T47D (cell line): ENCODE results near the gene FNDC3B.

ENCODE experiments used
- DNase-seq, 2 experiments: peaks; one replicate each; pipeline versions ENCODE4 v3.0.0 to v3.0.0-alpha.2; 2011 to 2012; ENCODE audit warnings: low read depth in 1 of 2, low spot score in 1 of 2
- JUND ChIP-seq: IDR thresholded peaks from 2 replicates; pipeline ENCODE4 v1.6.1; 2012; ENCODE audit warnings: low read depth
- in situ Hi-C: cut with HindIII; loops from 2 replicates; pipeline ENCODE4 v1.10.0; 2016; ENCODE audit warnings: low sequenced_read_pairs, low pct_unique_long_range_greater_than_20kb

FNDC3B gene

DNA sequence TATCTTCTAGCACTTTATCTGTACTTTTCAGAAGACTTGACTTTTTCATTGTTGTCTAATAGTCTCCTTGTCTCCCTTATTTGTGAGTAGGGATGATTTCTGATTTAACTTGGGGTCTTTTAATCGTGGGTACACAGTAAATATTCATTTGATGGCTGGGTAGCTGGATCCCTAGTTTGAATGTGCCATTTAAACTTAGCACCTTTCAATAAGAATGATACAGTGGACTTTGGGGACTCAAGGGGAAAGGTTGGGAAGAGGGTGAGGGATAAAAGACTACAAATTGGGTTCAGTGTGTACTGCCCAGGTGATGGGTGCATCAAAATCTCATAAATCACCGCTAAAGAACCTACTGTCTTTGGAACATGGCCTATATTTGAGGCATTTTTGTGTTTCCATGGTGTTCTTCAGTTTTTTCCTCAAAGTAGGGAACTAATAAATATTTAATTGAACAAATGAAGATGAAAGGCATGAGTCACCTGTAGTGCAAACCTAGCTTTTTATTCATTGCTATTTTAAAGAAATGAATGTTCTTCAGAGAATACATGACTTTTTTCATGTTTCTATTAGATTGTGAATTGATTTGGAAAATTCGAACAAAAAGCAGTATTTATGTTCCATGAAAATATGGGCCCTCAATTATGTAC lies 12.1 kb downstream of the FNDC3B start:
- no peak for DNase-seq
- in situ Hi-C loops: no loop called here
- TF ChIP-seq JUND: no peak

DNA sequence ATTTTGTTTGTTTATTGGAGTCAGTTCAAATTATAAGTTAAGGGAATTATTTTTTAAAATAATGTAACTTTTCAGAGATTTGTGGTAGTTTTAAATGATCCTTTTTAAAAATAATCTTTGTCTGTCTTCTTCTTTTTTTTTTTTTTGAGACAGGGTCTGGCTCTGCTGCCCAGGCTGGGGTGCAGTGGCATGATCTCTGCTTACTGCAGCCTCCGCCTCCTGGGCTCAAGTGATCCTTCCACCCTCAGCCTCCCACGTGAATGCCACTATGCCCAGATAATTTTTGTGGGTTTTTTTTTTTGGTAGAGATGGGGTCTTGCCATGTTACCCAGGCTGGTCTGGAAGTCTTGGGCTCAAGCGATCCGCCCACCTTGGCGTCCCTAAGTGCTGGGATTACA lies 12.6 kb downstream of the FNDC3B start:
- TF ChIP-seq JUND: no peak
- no peak for DNase-seq
- in situ Hi-C loops: no loop called here

DNA sequence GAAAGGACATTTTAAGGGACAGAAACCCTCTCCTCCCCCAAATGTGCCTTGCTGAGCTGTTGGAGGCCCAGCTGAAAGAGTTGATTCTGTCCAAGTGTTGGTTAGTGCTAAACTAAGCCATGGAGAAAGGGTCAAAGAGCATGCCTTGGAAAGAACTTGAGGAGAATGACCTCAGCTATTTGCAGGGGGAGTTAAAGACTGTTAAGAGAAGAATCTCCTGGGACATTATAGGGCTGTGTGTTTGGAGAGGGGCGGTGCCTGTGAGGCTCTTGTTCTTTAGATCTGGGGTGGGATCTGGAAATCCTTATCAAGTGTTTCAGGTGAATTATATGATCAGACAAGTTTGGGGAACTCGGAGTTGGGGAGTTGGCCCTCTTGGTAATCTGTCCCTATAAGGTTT lies 13.0 kb downstream of the FNDC3B start:
- in situ Hi-C loops: no loop called here
- TF ChIP-seq JUND: no peak
- DNase-seq: no peak

DNA sequence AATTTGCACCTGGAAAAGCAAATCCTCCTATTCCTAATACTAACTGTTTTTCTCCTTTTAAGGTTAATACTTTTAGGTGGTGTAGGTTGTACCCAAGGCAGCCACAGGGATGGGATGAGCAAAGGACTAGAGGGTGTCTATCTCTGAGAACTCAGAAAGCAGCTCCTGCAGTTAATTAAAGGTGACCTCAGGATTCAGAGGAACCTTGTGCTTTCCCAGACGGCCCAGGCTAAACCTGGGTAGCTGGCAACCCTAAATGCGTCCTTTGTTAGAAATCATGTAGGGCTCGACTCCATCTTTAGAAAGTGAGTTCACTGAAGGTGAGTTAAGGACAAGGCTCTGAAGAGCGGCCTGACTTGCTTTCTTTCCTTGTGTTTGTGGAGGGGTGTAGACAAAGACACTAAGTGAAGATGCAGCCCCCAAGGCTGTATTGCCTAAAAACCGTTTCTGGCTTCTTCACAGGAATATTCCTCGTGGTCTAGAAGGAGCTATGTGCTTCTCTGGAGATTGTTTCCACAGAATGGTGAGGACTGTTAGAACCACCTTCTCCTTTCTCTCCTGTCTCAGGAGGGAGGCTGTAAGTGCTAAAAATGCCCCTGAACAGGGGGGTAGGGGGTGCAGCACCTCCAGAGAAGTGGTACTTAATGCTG lies 14.9 kb downstream of the FNDC3B start:
- DNase-seq: no peak
- no peak for TF ChIP-seq JUND
- in situ Hi-C loops: no loop called here

DNA sequence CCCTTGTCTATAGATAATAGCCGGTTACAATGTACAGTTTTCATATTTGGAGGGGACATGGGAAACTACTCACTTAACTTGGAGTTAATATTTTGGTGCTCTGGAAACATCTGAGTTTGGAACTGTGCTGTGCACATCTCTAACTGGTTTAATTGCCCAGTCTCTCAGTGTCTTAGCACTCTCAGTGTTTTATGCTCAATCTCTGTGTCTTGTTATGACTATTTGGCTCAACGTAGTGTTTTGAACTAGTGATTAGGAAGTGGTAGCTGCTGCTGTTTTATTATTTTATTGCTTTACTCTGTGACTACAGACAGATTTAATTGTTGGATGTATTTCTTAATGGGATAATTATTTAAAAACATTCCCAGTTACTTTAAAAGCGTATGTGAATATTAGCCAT lies 17.0 kb downstream of the FNDC3B start:
- in situ Hi-C loops: no loop called here

DNA sequence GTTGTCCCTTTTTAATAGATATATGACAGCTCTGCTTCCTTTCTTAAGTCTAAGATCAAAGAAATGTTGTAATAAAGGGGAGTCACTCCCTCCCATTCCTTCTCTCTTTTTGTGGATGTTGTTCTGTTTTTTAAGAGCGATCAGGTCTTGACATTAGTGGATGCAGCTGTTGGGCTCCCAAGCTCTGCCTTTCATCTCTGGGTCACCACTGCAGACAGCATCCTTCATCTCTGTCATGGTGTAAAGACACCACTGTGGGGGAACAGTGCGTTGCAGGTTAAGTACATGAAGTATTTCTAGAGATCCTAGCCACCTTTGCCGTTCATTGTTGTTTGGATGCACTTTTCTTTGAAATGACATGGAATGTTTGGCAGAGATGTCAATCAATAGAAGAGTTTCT lies 17.7 kb downstream of the FNDC3B start:
- no peak for DNase-seq
- in situ Hi-C loops: no loop called here
- no peak for TF ChIP-seq JUND

More for the DNA sequence above, 17.0 kb downstream of the FNDC3B start:
- DNase-seq: no peak
- TF ChIP-seq JUND: no peak

DNA sequence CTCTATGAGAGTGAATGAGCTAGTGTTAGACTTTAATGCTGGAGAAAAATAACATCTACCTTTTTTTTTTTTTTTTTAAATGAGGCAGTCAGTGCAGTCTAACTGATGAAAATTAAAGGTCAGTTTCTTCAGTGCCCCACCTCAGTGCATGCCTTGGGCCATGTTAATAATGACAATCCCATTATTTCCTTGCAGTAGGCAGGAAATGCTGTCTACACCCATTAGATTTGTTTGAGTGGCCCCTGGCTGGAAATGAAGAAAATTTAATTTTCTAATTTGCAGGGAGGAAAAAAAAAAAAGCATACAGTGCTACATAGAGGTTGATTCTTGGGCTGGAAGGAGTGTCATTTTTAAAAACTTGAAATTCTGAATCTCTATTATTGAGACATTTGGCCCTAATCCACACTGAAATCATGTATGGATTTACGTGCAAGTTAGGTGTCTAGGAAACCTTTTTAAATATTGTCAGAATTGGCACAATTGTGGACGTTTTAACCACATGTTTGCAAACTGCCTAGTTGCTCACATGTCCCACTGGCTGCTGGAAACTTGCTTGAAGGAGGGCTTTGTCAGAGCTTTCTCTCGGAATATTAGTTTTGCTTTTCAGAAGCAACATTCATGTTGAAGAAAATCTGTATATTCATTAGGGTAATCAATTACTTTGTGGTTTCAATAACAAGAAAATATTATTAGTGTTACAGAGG lies 18.4 kb downstream of the FNDC3B start:
- no peak for DNase-seq
- in situ Hi-C loops: no loop called here
- no peak for TF ChIP-seq JUND

DNA sequence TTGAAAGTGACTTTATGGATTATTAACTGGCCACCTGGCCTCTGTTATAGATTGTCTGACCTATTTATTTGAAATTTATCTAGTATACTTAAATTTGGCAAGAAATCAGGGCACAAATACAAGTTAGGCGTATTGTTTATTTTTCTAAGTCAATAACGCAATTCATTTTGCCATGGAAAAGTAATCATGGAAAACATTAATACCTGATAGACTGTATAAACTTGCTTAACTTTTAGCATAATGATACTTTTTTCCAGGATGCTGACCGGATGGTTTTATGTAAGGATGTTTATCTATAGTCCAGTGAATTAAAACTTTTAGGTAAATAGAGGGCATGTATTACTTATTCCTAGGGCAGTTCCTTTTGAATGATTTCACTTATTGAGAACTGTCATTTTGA lies 20.2 kb downstream of the FNDC3B start:
- in situ Hi-C loops: no loop called here
- no peak for DNase-seq
- TF ChIP-seq JUND: no peak

DNA sequence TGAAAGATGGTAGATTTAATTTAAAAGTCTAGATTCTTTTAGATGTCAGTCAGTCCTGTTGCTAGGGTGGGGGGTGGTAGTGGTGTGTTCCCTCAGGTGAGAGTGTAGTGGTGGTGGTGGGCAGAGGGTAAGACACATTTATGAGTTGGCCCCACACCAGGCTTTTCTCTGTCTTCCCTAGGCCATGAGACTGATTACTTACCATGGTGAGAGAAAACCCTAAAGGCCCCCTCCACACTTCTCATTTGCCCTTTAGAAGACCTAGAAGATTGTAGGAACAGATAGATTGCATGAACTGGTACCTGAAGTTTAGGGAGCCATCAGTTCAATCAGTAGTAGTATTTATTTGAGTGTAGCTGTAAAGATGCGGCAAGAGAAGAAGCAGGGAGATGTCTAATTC lies 20.9 kb downstream of the FNDC3B start:
- TF ChIP-seq JUND: no peak
- in situ Hi-C loops: no loop called here
- DNase-seq: no peak

DNA sequence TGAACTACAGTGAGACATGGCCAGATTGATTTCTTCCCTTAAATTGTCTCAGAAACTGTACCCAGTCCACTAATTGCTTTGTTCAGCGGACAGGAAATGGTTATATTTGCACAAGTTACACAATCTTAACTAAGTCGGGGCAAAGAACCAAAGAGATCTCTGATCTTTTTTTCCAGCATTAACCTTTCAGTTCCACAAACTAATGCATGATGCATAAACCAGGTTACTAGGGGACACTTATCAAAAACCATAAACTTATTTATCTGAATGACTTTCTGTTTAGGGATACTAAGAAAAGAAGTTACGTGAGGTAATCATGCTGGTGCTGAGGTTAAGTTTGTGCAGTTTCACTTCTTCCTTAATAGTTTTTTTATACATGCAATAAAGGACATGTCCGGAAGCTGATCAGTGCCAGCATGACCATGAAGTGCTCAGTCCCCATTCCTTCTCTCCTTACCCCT lies 22.4 kb downstream of the FNDC3B start:
- no peak for DNase-seq
- TF ChIP-seq JUND: no peak
- in situ Hi-C loops: no loop called here

DNA sequence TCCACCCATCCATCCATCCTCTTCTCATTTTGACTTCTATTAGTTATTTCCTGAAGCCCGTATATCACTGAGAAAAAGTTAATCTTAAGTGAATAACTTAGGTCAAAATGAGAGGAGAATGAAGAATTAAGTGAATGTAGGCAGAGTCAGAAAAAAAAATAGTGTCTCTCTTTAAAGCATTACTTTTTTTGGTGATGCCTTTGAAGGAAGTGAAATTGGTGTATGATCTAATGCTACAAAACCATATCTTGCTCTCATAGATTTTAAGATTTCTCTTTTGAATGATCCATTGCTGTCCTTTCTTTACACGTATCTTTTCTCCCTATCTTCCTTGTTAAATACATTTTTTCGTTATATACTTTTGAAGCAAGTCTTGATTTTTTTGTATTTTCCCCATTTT lies 23.4 kb downstream of the FNDC3B start:
- in situ Hi-C loops: no loop called here
- no peak for TF ChIP-seq JUND
- DNase-seq: no peak

DNA sequence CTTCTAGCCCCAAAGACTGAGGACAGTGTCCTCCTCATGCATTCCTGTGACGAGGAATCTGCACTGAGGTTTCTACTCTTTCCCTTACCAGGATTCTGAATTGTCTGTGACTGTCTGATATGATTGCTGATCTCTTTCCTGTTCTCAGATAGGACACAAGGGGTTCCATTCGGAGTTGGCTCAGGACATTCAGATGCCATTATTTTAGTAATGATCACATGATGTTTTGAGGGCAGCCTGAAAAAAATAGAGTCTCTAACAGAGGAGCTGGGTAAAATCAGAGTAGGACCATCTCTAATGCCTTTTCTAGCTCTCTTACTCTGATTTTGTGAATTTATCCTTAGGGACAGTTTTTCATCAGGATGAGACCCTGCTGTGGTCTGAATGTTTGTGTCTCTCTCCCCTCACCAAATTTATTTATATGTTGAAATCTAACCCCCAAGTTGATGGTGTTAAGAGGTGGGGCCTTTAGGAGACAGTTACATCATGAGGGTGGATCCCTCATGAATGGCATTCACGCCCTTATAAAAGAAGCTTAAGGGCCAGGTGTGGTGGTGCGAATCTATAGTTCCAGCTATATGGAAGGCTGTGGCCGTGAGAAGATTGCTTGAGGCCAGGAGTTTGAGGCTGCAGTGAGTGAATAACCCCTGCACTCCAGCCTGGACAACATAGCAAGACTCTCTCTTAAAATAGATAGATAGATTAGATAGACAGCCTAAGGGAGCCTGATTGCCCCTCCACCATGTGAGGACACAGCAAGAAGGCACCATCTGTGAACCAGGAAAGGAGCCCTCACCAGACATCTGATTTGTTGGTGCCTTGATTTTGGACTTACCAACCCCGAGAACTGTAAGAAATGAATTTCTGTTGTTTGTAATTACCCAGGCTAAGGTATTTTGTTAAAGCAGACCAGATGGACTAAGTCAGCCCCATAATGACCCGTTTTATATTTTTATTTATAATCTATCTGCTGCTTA lies 24.4 kb downstream of the FNDC3B start:
- no peak for DNase-seq
- in situ Hi-C loops: no loop called here

DNA sequence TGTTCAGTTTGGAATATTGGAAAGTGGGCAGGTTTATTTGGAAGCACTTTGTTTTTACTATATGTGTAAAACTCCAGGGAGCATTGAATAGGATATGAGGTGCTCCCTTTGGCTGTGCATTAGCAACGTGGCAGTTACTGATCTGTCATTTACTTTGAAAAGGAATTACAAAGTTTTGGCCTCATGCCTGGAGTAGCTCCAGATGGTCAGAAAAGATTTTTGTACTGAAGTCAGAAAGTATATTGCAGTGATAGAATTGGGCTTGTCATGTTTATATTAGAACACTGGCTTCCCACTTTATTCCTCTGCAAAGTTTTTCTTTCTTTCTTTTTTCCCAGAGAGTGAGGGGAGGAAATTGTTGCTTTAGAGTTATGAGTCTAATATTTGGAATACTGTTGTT lies 26.1 kb downstream of the FNDC3B start:
- no peak for TF ChIP-seq JUND
- DNase-seq: no peak
- in situ Hi-C loops: no loop called here

More for the DNA sequence above, 24.4 kb downstream of the FNDC3B start:
- no peak for TF ChIP-seq JUND
